Uterus (tissue), 4 donors: Measurements from ENCODE around the gene ZFR. TPM values are rescaled to one million over a fixed set of nuclear protein-coding genes. Genes with fewer than 3 reads are reported as not detected.

Source experiments
- DNase-seq, 2 donors: peaks; one replicate each; pipeline ENCODE4 v3.0.0-alpha.2; 2019 to 2020
- H3K27ac ChIP-seq, 2 donors: fragments of 200-600 bp; sonication (generic); 1 replicate in 1 of 2; 2 replicates in 1 of 2; pipeline ENCODE4 v1.5.1; 2016 to 2018
- H3K27me3 ChIP-seq, 2 donors: fragments of 200-600 bp; sonication (generic); one replicate each; pipeline ENCODE4 v1.5.1; 2018 to 2019; ENCODE audit warnings: control low read depth in 1 of 2
- H3K36me3 ChIP-seq, 2 donors: fragments of 200-600 bp; sonication (generic); one replicate each; pipeline ENCODE4 v1.5.1; 2019; ENCODE audit warnings: control low read depth in 1 of 2
- H3K4me1 ChIP-seq, 2 donors: fragments of 200-600 bp; sonication (generic); one replicate each; pipeline ENCODE4 v1.5.1; 2018 to 2019; ENCODE audit warnings: control low read depth in 1 of 2
- H3K4me3 ChIP-seq, 2 donors: fragments of 200-600 bp; sonication (generic); 1 replicate in 1 of 2; 2 replicates in 1 of 2; pipeline ENCODE4 v1.5.1; 2018 to 2019; ENCODE audit warnings: mild to moderate bottlenecking in 1 of 2
- H3K9me3 ChIP-seq, 2 donors: fragments of 200-600 bp; sonication (generic); one replicate each; pipeline ENCODE4 v1.5.1; 2019; ENCODE audit warnings: control low read depth in 1 of 2
- POLR2A ChIP-seq, 2 donors: fragments of 450-650 bp; IDR thresholded peaks; one replicate each; pipeline ENCODE4 v1.6.1; 2016; ENCODE audit warnings: antibody characterized with exemption in 2 of 2, mild to moderate bottlenecking in 1 of 2, moderate library complexity in 1 of 2
- intact Hi-C: fragments of 100-400 bp; cut with DNase I; formaldehyde crosslinking; loops from one replicate; pipeline ENCODE4 v1.15.1; 2023; ENCODE audit warnings: low total_unique reads
- total RNA-seq, 4 donors: library from RNA; depleted of rRNA in 3 of 4; stranded (reverse); fragments of >200 nt in 3 of 4; gene quantifications; one replicate each; pipeline versions ENCODE4 v1.1.0 to v1.2.4, GENCODE V29; 2014 to 2023
- TF ChIP-seq, protein P1 (sequence below), 4 experiments: fragments of 200-600 bp in 2 of 4; fragments of 450-650 bp in 2 of 4; sonication (generic) in 2 of 4; IDR thresholded peaks; one replicate each; pipeline ENCODE4 v1.5.1; 2016 to 2019; ENCODE audit warnings: antibody characterized with exemption in 4 of 4, mild to moderate bottlenecking in 2 of 4, moderate library complexity in 1 of 4
- donor health status: DM: yes; HTN: yes; CAD: no.

ZFR gene
- total RNA-seq, 4 donors from 2014 or later: 54.1 to 108 (median 72.5) TPM

DNA sequence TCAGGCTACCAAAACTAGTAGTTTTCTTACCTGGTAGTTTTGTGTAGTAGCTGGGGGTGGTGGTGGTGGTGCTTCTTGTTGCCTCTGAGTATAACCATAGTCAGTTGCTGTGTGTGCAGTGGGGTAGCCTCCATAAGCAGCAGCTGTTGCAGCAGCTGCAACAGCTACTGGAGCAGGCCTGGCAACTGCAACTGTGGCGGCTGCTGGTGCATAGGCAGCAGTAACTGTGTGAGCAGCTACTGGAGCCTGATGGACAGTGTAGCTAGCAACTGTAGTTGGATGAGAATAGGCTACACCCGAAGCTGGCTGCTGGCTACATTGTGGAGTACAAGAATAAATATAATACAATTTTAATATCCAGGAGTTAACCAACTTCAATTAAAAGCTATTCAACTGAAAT, 24.7 kb downstream of the ZFR start:
- intact Hi-C loops: no loop called here
- Histone ChIP-seq H3K4me3 (no peak overlapping the region), H3K27ac (no peak overlapping the region), H3K4me1 (peaks cover 0 to 14% of the 10 kb centered on the region in 2 donors), H3K36me3 (no peaks in the 10 kb centered on the region), H3K27me3 (no peaks in the 10 kb centered on the region), H3K9me3 (no peaks in the 10 kb centered on the region)
- no peak for DNase-seq
- TF ChIP-seq POLR2A (IDR thresholded peaks at IDR 0.05): no peak
- TF ChIP-seq, protein P1, sequence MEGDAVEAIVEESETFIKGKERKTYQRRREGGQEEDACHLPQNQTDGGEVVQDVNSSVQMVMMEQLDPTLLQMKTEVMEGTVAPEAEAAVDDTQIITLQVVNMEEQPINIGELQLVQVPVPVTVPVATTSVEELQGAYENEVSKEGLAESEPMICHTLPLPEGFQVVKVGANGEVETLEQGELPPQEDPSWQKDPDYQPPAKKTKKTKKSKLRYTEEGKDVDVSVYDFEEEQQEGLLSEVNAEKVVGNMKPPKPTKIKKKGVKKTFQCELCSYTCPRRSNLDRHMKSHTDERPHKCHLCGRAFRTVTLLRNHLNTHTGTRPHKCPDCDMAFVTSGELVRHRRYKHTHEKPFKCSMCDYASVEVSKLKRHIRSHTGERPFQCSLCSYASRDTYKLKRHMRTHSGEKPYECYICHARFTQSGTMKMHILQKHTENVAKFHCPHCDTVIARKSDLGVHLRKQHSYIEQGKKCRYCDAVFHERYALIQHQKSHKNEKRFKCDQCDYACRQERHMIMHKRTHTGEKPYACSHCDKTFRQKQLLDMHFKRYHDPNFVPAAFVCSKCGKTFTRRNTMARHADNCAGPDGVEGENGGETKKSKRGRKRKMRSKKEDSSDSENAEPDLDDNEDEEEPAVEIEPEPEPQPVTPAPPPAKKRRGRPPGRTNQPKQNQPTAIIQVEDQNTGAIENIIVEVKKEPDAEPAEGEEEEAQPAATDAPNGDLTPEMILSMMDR (IDR thresholded peaks at IDR 0.05): no peak

DNA sequence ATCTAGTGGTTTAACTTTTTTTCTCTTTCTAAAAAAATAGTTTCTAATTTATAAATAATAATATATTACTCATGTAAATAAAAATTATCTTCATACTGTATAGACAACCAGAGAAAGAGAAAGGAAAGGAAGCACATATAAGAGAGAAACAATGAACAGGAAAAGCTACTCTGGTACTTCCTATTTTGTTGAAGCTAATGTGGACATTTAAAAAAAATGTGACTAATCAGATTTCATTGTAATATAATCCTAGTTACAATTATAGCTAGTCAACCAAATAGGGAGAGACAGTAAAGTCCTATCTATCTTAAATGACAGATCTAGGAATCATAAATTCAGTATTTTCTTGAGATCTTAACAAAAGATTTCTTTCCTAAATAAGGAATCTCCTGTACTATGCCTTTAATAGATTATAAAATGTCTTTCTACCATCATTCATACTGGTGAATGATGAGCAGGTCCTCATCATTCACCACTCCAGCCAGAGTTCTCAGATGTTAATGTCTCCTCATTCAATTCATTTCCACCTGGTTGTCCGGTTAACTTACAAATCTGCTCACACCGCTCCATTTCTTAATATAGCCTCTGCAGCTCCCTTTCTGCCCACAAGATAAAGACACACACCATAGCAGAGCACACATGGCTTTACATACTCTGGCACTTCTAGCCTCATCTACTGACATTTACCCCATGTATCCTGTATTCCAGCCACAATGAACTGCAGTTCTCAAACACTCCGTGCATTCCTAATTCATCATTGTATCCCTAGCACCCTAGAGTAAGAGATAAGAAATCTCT, 30.9 kb downstream of the ZFR start:
- H3K27ac ChIP-seq: no peak overlapping the region
- no peak for TF ChIP-seq POLR2A (IDR thresholded peaks at IDR 0.05)
- TF ChIP-seq, protein P1 (IDR thresholded peaks at IDR 0.05): no peak
- no peaks in the 10 kb centered on the region for H3K36me3 ChIP-seq
- no peak for DNase-seq
- no peaks in the 10 kb centered on the region for H3K4me1 ChIP-seq
- no peaks in the 10 kb centered on the region for H3K9me3 ChIP-seq
- intact Hi-C loops: no loop called here
- H3K27me3 ChIP-seq: no peaks in the 10 kb centered on the region
- no peak overlapping the region for H3K4me3 ChIP-seq

DNA sequence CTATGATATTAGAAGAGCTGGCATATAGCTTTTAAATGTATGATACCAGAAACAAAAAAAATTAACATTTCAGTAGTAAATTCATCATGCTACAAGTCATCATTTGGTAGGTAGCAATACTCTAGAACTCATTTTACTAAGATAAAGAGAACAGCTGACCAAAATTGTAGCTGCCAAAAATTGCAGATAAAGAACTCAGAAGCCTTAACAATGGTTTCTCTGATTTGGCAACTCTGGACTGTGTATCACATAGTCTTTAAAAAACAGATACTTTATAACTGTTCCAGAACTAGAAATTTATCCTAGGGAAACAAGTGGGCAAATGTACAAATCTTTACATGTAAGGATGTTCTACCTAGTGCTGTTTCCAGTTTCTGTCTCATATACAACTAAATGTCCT, 33.9 kb downstream of the ZFR start:
- Histone ChIP-seq H3K4me3 (no peak overlapping the region), H3K27me3 (no peaks in the 10 kb centered on the region), H3K4me1 (no peaks in the 10 kb centered on the region), H3K36me3 (no peaks in the 10 kb centered on the region), H3K27ac (no peak overlapping the region), H3K9me3 (no peaks in the 10 kb centered on the region)
- no peak for TF ChIP-seq POLR2A (IDR thresholded peaks at IDR 0.05)
- TF ChIP-seq, protein P1 (IDR thresholded peaks at IDR 0.05): no peak
- intact Hi-C loops: no loop called here
- no peak for DNase-seq

DNA sequence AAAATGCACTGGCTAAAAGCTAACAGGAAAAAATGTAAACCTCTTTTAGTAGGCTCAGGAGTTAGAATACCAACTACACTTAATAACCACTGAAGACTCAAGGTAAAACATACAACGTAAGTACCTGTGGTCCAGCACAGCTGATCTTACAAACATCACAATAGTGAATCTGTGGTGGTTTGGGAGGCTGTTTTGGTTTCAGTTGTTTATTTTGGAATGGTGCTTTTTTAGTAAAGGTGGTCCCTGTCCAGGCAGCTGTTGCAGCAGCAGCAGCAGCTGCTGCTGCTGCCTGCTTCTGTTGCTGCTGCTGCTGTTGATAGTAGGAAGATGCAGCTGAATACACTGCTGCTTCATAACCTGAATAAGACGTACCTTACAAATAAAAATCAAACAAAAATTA, 37.9 kb downstream of the ZFR start:
- TF ChIP-seq, protein P1 (IDR thresholded peaks at IDR 0.05): no peak
- TF ChIP-seq POLR2A (IDR thresholded peaks at IDR 0.05): no peak
- Histone ChIP-seq H3K4me1 (no peaks in the 10 kb centered on the region), H3K27me3 (no peaks in the 10 kb centered on the region), H3K4me3 (no peak overlapping the region), H3K27ac (no peak overlapping the region), H3K9me3 (no peaks in the 10 kb centered on the region), H3K36me3 (no peaks in the 10 kb centered on the region)
- no peak for DNase-seq
- intact Hi-C loops: no loop called here

DNA sequence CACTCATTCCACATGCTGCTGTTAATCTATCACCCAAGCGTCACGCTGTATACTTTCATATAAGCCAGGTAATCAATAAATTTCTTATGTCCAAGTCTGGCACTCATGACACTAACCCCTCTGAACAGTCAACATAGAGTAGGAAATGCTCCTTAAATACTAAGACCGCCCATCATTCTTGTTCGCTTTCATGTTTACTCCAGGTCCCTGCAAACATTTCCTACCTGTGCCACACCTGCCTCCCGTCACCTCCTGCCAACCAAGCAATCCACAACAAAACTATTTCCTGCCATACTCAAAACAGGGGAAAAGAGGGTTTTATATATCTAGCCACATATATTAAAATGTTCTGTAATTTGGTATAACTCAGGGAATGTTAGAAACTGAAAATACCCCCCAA, 39.0 kb downstream of the ZFR start:
- TF ChIP-seq POLR2A (IDR thresholded peaks at IDR 0.05): no peak
- TF ChIP-seq, protein P1 (IDR thresholded peaks at IDR 0.05): no peak
- no peak for DNase-seq
- no peaks in the 10 kb centered on the region for H3K36me3 ChIP-seq
- H3K9me3 ChIP-seq: no peaks in the 10 kb centered on the region
- intact Hi-C loops: no loop called here
- no peaks in the 10 kb centered on the region for H3K4me1 ChIP-seq
- no peak overlapping the region for H3K27ac ChIP-seq
- H3K4me3 ChIP-seq: no peak overlapping the region
- no peaks in the 10 kb centered on the region for H3K27me3 ChIP-seq
